CD4-positive, alpha-beta T cell treated with Interleukin-21 for 1 hour (primary cell): ENCODE results near the gene BTBD17.
A peak's percentile ranks its signal among the peaks of the same experiment; 100 is the strongest.

Experiments
- DNase-seq: peaks from one replicate; pipeline ENCODE4 v3.0.0-alpha.2; 2020

The BTBD17 gene

DNA sequence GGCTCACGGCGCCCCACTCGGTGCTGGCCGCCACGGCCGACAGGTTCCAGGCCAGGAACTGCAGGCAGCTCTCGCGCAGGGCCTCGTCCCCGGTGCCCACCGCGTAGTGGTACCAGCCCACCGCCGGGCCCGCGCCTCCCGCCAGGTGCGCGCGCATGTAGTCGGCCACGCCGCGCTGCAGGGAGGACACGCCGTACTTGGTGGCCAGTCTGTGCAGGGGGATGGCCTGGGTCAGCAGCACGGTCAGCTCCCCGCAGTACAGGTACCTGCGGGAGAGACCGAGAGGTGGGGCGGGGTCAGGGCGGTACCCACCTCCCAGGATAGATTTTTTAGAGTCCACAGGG, 4.2 kb downstream of the BTBD17 start:
- DNase-seq = no peak

DNA sequence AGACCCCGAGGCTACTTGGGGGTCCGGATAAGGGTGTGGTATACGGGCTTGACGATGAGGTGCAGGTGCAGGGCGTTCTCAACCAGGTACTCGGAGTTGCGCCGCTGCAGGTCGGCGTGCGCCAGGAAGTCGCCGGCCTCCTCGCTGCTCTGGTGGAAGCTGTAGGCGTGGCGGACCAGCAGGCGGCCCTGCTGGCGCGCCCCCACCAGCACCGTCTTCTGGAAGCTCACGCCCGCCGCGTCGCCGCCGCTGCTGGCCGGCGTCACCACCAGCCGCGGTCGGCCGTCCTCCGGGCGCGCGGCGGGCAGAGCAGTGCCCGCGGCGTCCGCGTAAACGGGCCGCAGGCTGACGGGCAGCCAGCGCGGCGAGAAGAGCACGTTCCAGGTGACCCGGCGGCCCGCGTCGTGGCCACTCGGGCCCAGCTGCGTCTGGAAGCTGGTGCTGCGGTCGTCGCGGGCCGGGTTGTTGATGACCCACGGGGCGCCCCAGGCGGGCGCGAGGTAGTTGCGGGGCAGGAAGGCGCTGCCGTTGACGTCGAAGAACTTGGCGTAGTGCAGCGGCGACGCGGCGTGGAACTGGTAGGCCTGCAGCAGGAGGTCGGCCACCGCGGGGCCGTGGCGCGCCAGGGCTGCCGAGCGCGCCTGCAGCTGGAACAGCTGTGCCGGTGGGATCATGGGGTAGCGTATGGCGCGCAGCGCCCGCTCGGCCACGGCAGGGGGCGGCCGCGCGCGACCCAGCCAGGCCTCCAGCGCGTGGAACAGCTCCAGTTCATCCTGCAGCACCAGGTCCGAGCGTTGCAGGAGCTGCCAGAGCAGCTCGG, 4.8 kb downstream of the BTBD17 start:
- DNase-seq = no peak

DNA sequence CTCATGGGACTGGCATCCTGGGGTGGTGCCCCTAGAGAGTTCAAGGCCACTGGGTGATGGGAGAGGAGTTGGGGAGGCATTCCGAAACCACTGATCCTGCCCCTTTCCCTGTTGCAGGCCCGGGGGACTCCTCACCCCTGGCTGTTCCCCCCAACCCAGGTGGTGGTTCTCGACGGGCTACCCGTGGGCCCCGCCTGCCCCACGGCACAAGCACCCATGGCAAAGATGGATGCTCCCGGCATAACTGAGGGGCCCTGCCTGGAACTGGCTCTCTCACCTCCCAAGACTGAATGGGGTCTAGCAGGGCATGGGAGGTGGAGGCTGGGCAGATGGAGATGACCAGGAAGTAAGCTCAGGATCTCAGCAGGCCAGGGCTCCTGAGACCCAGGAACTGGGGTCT, 6.6 kb downstream of the BTBD17 start:
- DNase-seq = no peak

DNA sequence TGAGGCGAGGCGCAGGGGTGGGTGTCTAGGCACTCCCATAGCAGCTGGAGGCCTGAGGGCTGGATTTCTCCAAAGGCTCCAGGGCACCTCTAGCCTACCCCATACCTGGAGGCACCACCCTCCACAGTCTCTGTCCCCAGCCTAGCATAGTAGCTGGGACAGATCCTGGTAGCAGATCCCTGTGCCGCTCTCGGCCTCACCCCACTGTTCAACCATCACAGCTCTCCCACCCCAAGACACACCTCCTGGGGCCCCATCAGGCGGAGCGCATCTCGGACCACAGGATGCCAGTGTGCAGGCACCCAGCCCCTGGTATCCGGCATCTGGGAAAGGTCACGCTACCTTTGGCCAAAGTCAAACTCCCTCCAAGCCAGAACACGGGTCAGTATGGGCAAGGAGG, 7.1 kb downstream of the BTBD17 start:
- DNase-seq = no peak

DNA sequence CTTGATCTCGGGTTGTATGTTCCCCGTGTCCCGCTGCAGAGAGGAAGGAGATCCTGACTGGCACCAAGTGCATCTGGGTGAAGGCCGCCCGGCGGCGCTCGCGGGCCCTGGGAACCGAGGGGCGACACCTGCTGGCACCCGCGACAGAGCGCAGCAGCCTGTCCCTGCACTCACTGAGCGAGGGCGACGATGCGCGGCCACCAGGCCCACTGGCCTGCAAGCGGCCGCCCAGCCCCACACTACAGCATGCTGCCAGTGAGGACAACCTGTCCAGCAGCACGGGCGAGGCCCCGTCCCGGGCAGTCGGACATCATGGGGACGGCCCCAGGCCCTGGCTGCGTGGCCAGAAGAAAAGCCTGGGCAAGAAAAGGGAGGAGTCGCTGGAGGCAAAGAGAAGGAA, 7.5 kb downstream of the BTBD17 start:
- DNase-seq = peak; percentile 54

DNA sequence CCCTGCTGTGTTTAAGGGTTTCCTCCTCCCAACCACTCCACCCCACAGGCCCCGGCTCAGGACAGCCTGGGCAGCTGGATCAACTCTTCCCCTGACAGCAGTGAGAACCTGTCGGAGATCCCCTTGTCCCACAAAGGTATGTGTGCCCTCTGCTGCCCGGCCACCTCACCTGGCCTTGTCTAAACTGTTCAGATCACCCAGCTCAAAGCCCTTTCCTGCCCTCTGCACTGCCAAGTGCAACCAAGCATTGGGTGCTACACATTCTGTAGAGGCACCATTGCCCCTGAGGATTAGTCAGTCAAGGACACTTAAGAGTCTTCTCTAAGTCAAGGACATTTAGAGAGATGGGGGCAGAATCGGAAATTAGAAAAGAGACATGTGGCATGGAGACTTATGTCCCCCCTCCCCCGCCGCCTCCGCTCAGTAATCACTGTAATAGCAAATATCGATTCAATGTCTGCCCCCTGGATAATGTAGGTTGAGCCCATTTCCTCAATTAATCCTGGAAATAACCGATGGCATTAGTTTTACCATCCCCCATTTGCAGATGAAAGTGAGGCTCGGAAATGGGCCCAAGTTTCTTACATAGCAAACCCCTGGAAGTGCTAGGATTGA, 8.1 kb downstream of the BTBD17 start:
- no peak for DNase-seq

DNA sequence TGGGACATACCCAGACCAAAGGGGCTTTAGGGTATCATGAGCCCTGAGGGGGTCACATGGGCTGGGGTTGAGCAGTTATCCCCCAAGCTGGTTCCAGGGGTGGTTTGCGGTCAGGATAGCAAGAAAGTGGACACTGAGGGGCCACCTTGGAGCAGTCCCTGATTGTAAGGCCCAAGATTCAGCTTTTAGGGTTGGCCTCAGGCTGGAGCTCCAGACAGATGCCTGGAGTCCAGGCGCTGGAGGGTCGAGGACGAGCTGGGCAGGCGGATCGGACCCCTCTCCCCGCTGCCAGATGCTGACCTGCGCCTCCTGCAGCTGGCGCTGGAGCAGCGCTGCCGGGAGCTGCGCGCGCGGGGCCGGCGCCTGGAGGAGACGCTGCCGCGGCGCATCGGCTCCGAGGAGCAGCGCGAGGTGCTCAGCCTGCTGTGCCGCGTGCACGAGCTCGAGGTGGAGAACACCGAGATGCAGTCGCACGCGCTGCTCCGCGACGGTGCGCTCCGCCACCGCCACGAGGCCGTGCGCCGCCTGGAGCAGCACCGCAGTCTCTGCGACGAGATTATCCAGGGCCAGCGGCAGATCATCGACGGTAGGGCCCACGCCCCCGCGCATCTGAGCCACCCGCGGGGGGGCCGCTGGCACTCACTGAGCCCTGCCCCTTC, 10.0 kb downstream of the BTBD17 start:
- DNase-seq = no peak

DNA sequence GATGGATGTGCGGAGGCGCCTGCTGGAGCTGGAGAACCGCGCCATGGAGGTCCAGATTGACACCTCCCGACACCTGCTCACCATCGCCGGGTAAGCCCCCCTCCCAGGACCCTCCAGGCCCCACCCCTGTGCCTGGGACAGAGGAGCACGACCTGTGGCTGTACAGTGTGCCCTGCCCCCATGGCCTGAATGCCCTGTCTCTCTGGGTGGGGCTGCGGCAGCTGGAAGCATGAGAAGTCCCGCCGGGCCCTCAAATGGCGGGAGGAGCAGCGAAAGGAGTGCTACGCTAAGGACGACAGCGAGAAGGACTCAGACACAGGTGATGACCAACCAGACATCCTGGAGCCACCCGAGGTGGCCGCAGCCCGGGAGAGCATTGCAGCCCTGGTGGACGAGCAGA, 11.2 kb downstream of the BTBD17 start:
- DNase-seq = no peak

DNA sequence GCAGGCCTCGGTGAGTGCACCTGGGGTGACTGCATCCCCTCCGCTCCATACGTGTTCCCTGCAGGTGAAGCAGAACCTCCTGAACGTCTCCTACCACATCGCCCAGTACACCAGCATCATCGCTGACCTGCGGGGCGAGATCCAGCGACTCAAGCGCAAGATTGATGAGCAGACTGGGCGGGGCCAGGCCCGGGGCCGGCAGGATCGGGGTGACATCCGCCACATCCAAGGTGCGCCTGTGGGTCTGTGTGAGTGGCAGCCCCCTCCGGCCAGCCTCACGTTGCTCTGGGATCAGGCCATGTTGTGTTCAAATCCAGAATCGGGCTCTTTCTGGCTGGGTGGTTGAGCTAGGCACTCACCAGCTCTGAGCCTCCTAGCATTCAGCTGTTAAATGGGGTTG, 12.5 kb downstream of the BTBD17 start:
- no peak for DNase-seq

DNA sequence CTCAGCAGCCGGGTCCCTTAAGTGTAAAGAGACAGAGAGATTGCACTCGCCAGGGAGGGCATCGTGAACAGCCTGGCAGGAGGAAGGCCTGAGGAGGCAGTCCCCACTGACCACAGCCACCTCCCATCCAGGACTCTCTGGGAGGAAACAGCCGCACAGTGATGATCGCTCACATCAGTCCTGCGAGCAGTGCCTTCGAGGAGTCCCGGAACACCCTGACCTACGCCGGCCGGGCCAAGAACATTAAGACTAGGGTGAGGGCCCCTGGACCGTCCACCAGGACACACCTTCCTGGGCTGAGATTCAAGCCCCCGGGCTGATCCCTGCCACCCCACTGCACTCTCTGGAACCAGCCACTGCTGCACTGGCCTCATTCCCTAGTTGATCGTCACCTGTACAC, 14.0 kb downstream of the BTBD17 start:
- no peak for DNase-seq

DNA sequence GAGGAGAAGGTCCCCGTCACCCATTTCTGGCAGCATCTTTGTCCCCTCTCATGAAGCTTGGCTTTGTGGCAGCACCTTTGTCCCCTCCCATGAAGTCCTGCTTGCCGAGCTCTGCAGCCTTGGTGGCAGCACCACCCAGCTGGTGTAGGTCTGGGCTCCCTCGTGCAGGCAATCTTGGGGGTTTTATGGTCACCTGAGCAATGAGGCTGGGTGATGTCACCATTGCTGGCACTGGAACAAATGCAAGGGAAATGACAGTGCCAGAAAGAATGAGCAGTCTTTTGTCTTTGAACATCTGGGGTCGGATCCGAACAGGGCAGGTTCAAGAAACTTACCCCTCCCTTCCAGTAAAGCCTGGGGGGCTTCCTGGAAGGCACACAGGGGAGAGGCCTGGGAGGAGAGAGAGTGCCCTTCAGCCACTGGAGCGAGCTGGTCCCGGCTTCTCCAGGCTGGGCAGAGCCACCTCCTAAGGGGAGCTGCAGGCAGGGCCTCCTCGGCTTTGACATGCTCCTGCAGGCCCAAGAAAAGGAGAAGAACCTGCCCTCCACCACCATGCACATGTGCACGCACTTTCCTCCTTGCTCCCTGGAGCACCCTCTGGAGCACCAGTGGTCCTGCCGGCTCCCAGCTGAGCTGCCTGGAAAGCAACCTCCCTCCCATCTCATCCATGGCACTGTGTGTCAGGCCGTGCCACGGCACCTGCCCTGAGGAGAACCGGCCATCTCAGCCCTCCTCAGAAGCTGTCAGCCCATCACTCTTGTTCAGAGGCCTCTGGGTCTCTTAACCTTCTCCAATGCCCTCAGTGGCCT, 16.0 kb downstream of the BTBD17 start:
- no peak for DNase-seq

DNA sequence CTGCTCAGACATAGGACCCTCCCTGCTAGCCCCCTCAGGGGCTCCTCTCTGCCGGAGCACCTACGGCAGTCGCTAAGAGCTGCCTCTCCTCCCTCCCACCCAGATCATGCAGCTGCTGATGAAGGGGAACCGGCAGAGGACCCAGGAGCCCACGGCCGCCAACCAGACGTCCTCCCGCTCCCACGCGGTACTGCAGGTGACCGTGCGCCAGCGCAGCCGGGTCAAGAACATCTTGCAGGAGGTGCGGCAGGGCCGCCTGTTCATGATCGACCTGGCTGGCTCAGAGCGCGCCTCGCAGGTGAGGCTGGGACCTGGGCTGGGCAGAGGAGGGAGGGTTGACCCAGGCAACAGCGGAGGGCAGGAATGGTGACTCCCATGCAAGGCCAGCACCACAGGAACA, 17.0 kb downstream of the BTBD17 start:
- no peak for DNase-seq

DNA sequence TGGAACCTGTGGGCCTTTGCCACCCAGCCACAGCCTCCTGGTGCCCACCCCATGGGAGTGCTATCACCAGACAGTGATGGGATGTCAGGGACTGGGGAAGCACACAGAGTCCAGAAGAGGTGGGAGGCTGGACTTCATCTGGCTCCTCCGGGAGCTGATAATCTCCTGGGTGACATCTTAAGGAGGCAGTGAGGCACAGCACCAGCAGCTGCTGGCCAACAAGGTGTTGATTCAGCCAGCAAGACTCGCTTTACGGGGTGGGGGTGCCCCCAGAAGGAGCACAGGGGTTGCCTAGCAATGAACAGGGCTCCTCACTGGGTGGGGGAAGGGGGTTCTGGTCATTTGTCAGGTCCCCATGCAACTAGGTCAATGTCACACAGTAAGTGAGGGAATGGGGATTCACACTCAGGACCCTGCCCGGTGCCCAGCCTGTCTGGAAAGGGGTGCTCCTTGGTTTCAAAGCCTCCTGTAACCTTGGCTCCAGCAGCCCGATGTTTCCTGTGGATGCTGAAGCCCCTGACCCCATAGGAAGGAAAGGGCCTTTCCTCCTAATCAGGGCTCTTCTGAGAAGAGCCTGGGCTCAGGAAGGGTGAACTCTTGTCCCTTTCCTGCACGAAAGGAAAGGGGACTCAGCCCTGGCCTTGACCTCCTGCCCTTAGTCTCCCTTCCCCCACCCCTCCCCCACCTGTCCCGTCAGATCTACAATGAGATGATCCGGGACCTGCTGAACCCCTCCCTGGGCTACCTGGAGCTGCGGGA, 18.0 kb downstream of the BTBD17 start:
- no peak for DNase-seq

DNA sequence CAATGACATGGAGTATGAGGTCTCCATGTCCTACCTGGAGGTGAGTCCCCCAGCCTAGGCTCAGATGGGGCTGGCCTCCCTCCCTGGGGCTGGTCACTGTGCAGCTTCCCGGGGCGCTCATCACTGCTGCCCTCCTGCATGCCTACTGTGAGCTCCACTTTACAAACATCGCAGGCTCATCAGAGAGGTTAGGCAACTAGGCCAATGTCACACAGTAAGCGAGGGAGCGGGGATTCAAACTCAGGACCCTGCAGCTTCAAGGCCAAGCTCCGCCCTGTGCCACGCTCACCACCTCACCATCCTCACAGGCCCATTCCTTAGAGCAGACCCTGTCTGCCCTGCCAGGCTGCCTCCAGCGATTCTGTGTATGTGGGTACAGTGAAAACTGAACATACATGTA, 18.5 kb downstream of the BTBD17 start:
- no peak for DNase-seq

DNA sequence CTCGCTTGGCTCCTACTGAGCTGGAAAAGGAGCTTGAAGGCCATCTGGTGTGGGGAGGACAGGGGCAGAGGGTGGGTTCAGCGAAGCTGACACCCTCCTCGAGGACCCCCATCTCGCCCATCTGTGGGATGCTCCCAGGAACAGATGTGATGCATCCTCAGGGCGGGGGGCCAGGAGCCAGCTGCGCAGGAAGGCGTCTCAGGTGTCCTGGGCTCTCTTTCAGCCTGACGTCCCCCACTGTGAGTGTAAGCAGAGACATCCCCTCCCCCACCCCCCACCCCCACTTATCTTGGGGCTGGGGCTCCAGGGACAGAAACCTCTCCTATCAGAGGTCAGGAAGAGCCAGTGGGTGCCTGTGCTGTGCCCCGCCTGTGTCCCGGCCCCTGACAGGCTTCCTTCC, 19.4 kb downstream of the BTBD17 start:
- DNase-seq = no peak

DNA sequence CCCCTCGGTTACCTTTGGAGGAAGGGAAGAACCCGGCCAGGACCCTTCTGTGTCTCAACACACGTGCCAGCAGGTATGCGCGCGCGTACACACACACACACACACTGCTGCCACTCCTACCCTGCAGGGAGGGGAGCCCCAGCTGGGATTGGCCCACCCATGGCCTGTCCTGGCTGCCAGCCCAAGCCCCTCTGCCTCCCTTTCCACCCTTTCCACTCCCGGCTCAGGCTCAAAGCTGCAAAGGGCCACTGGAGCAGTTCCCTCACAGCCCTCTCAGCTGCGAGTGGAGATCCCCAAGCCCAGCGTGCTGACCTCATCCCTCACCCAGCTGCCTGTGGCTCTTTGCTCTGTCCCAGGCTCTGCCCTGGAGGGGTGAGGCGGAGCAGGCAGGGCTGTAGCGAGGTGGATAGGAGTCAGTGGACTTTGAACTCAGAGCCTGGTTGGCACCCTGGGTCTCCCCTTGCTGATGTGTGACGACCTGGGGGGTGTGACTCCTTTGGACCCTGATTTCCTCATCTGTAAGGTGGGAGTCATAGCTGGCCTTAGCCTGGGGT, 21.1 kb downstream of the BTBD17 start:
- no peak for DNase-seq

DNA sequence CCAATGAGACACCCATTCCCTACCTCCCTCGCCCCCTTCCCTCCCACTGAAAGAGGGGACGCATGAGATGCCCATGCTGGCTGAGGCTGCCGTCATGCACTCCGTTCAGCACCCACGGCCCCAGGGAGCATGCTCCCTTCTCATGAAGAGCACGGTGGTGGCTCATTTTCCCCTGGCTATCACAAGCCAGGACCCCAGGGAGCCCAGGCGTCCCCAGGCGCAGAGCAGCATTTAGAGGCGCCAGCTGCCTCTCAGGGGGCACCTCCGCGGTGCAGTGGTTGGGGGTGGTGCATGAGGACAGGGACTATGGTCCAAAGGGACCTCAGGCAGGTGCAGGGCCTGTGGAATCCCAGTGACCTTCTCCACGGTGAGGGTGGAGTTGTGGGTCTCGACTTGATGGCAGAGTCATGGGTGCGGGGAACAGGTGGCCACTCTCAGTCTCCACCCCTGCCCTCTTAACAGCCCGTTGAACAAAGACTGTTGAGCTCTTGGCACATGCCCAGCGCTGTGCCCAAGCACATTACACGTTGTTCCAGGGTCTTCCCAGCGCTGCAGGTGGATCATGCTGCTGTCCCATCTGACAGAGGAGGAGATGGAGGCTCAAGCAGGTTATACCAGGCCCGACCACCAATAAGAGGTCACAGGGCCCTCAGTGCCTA, 22.0 kb downstream of the BTBD17 start:
- DNase-seq = no peak

DNA sequence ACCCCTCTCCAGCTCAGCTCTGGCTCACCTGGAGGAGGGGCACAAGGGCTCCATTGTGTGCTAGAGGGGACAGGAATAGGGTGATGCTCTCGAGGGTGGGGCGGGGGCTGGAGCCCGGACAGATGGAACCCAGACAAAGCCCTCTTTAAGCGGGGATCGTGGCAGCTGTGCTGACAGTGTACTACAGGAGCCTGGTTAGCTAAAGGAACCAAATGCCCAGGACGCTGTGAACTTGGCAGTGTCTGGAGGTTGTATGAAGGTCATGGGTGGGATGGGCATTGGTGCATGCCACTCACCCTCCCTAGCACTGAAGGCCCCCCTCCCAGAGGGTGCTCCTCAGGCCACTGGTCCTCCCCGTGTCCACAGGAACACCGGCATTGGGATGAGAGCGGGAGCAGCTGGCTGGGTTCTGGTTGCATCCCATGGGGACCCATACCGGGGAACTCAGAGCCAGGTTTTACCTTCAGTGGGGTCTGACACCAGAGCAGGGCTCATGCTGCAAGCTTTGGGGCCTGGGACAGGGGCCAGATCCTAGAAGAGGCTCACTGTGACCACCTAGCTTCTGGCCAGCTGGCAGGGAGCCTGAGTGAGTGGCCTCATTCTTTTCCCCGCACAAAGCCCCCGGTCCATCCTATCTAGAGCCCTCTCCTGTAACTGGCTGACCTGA, 23.7 kb downstream of the BTBD17 start:
- DNase-seq = no peak

DNA sequence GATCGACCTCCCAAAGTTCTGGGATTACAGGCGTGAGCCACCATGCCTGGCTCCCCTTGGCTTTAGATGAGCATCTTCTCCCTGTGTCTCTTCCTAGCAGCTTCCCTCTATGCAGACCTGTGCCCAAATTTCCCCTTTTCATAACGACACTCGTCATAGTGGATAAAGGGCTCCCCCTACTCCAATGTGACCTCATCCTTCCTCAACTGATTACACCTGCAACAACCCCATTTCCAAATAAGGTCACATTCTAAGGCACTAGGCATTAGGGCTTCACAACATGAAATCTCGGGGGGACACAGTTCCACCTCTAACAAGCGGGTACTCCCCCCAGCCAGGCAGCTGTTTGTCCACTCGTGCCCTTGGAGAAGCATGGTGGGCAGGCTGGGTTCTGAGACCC, 25.4 kb downstream of the BTBD17 start:
- DNase-seq = no peak

DNA sequence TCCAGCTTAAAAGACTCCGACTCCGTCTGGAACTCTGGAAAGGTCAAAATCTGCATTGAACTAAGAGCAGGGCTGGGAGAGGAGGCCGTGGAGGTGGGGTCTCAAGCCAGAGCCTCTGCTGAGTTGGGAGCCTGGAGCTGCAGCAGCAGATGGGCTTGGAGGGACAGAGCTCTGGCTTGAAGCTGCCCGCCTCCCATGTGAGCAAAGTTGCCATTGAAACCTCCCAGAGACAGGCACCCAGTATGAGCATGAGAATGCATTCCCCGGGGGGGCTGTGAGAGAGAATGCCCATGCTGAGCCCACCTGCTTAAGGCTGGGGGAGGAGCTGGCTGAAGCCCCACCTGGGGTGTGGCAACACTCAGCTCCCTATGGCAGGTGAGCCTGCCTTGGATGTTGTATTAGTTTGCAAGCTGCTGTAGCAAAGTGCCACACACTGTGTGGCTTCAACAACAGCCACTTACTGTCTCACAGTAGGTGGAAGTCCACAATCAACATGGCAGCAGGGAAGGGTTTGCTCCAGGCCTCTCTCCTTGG, 26.1 kb downstream of the BTBD17 start:
- DNase-seq = no peak
